IMR-90 (cell line): ENCODE results near the gene SMIM5. TPM values are rescaled to one million over a fixed set of nuclear protein-coding genes. Genes with fewer than 3 reads are reported as not detected.

ENCODE experiments used
- ATAC-seq: fragments of 200-7000 bp; cut with Tn5 transposase; 2 replicates; pipeline ENCODE4 v1.9.1; 2020; ENCODE audit warnings: low read depth, mild to moderate bottlenecking, moderate library complexity
- BruUV-seq: library from RNA; stranded (reverse); fragments of 400-500 nt; replicated peaks from 2 replicates; lab custom pipeline; 2021; lab: Mats Ljungman, UMichigan
- CTCF ChIA-PET: fragments of 300-600 bp; formaldehyde crosslinking; extraction: SDS; loops from one replicate; lab custom pipeline; 2021; ENCODE audit warnings: antibody characterized with exemption; lab: Yijun Ruan, JAX
- POLR2A ChIA-PET: fragments of 300-600 bp; sonication (Branson Sonifier 250); formaldehyde crosslinking; loops from one replicate; lab custom pipeline; 2022; ENCODE audit warnings: antibody characterized with exemption; ENCODE audit not compliant: unreplicated experiment; lab: Charles Lee
- DNase-seq: peaks from one replicate; pipeline ENCODE4 v3.0.0; 2013
- H2AFZ ChIP-seq: replicated peaks from 2 replicates; pipeline ENCODE3; 2013; ENCODE audit warnings: low read length, mild to moderate bottlenecking; ENCODE audit not compliant: poor library complexity
- H2AK5ac ChIP-seq: 2 replicates; pipeline ENCODE4 v1.6.1; 2013; ENCODE audit warnings: low read depth, low read length, inconsistent platforms
- H2AK9ac ChIP-seq: replicated peaks from 2 replicates; pipeline ENCODE3; 2013; ENCODE audit warnings: mild to moderate bottlenecking, low read depth, low read length, moderate library complexity; ENCODE audit not compliant: poor library complexity
- H2BK120ac ChIP-seq: 2 replicates; pipeline ENCODE4 v1.6.1; 2013; ENCODE audit warnings: low read depth, low read length, inconsistent platforms
- H2BK15ac ChIP-seq: 3 replicates; pipeline ENCODE4 v1.6.1; 2013; ENCODE audit warnings: low read depth, low read length, inconsistent platforms
- H2BK20ac ChIP-seq: 2 replicates; pipeline ENCODE4 v1.6.1; 2013; ENCODE audit warnings: low read depth, mild to moderate bottlenecking, inconsistent platforms, low read length, moderate library complexity
- H2BK5ac ChIP-seq: 2 replicates; pipeline ENCODE4 v1.6.1; 2013; ENCODE audit warnings: mild to moderate bottlenecking, low read depth, low read length, inconsistent platforms; ENCODE audit not compliant: poor library complexity, severe bottlenecking
- H3K14ac ChIP-seq: replicated peaks from 2 replicates; pipeline ENCODE4 v1.6.1; 2013; ENCODE audit warnings: low read depth, low read length, inconsistent platforms
- H3K18ac ChIP-seq: 2 replicates; pipeline ENCODE4 v1.6.1; 2013; ENCODE audit warnings: low read depth, low read length, control low read depth
- H3K23ac ChIP-seq: 2 replicates; pipeline ENCODE4 v1.6.1; 2013; ENCODE audit warnings: low read depth, low read length, inconsistent platforms
- H3K27ac ChIP-seq: 2 replicates; pipeline ENCODE4 v1.5.1; 2013; ENCODE audit warnings: mild to moderate bottlenecking, control low read depth, low read length; ENCODE audit not compliant: insufficient read depth
- H3K27me3 ChIP-seq: 2 replicates; pipeline ENCODE4 v1.6.1; 2013; ENCODE audit warnings: low read length; ENCODE audit not compliant: control insufficient read depth, insufficient read depth
- H3K36me3 ChIP-seq: 2 replicates; pipeline ENCODE4 v1.6.1; 2013; ENCODE audit warnings: low read length, mixed read lengths; ENCODE audit not compliant: control insufficient read depth, insufficient read depth
- H3K4ac ChIP-seq: 2 replicates; pipeline ENCODE4 v1.6.1; 2013; ENCODE audit warnings: low read depth, low read length, inconsistent platforms
- H3K4me1 ChIP-seq: 2 replicates; pipeline ENCODE4 v1.6.1; 2013; ENCODE audit warnings: low read length, mixed read lengths; ENCODE audit not compliant: control insufficient read depth, insufficient read depth
- H3K4me2 ChIP-seq: 2 replicates; pipeline ENCODE4 v1.6.1; 2013; ENCODE audit warnings: low read depth, mild to moderate bottlenecking, control low read depth, low read length, moderate library complexity
- H3K4me3 ChIP-seq: 2 replicates; pipeline ENCODE4 v1.5.1; 2013; ENCODE audit warnings: low read depth, mild to moderate bottlenecking, control low read depth, low read length, moderate library complexity; ENCODE audit not compliant: insufficient read depth
- H3K56ac ChIP-seq: 2 replicates; pipeline ENCODE4 v1.6.1; 2013; ENCODE audit warnings: low read length, inconsistent platforms; ENCODE audit not compliant: insufficient read depth; ENCODE audit errors: extremely low read depth
- H3K79me1 ChIP-seq, 2 experiments: 2 replicates each; pipeline ENCODE4 v1.6.1; 2013; ENCODE audit warnings: low read length in 2 of 2, inconsistent platforms in 1 of 2, low read depth in 1 of 2
- H3K9ac ChIP-seq: 2 replicates; pipeline ENCODE4 v1.6.1; 2013; ENCODE audit warnings: low read depth, low read length, control low read depth
- H3K9me1 ChIP-seq: 2 replicates; pipeline ENCODE4 v1.6.1; 2013; ENCODE audit warnings: low read length, inconsistent platforms; ENCODE audit not compliant: insufficient read depth
- H3K9me3 ChIP-seq: 2 replicates; pipeline ENCODE4 v1.6.1; 2013; ENCODE audit warnings: low read length; ENCODE audit not compliant: control insufficient read depth, insufficient read depth
- H4K20me1 ChIP-seq: 2 replicates; pipeline ENCODE4 v1.6.1; 2013; ENCODE audit warnings: low read length, inconsistent platforms; ENCODE audit not compliant: insufficient read depth
- H4K5ac ChIP-seq: 2 replicates; pipeline ENCODE4 v1.6.1; 2013; ENCODE audit warnings: mild to moderate bottlenecking, low read depth, low read length, control low read depth
- H4K8ac ChIP-seq, 2 experiments: 2 replicates each; pipeline ENCODE4 v1.6.1; 2013; ENCODE audit warnings: low read depth in 2 of 2, low read length in 2 of 2, control low read depth in 1 of 2, inconsistent platforms in 1 of 2
- H4K91ac ChIP-seq: 2 replicates; pipeline ENCODE4 v1.6.1; 2013; ENCODE audit warnings: low read depth, low read length, inconsistent platforms; ENCODE audit not compliant: insufficient read depth
- CEBPB ChIP-seq: IDR thresholded peaks from 2 replicates; pipeline ENCODE4 v1.6.1; 2012; ENCODE audit warnings: low read depth, low read length, improper control_type of control experiment
- MAFK ChIP-seq: IDR thresholded peaks from 2 replicates; pipeline ENCODE4 v1.6.1; 2012; ENCODE audit warnings: low read depth, low read length, improper control_type of control experiment
- MAZ ChIP-seq: IDR thresholded peaks from 2 replicates; pipeline ENCODE4 v1.6.1; 2012; ENCODE audit warnings: low read depth, mild to moderate bottlenecking, low read length, improper control_type of control experiment, moderate library complexity, borderline replicate concordance
- MXI1 ChIP-seq: IDR thresholded peaks from 2 replicates; pipeline ENCODE4 v1.6.1; 2012; ENCODE audit warnings: low read depth, mild to moderate bottlenecking, low read length, moderate library complexity, borderline replicate concordance
- NFE2L2 ChIP-seq: fragments of 150-350 bp; IDR thresholded peaks from 2 replicates; pipeline ENCODE4 v1.6.1; 2016; ENCODE audit warnings: low read depth, mild to moderate bottlenecking, low read length
- SMC3 ChIP-seq: fragments of 150-350 bp; IDR thresholded peaks from 2 replicates; pipeline ENCODE4 v1.6.1; 2016; ENCODE audit warnings: low read depth, mild to moderate bottlenecking, antibody characterized with exemption, low read length, moderate library complexity
- WGBS, 2 experiments: methylation state at CpG; one replicate each; pipeline versions ENCODE4 v1.1.5 to v1.1.7; 2013; ENCODE audit warnings: missing lambda C conversion rate in 2 of 2; ENCODE audit not compliant: insufficient read length in 1 of 2; ENCODE audit errors: extremely low coverage in 2 of 2; 5-methylcytosine and 5-hydroxymethylcytosine counted together
- dilution Hi-C: fragments of 300-500 bp; cut with HindIII; formaldehyde crosslinking; loops from one replicate; pipeline ENCODE4 v1.14.3; 2018; ENCODE audit warnings: low sequenced_read_pairs; ENCODE audit not compliant: unreplicated experiment
- in situ Hi-C: fragments of 300-500 bp; cut with MboI; formaldehyde crosslinking; loops from 3 replicates; pipeline ENCODE4 v1.14.3; 2019; ENCODE audit warnings: low sequenced_read_pairs, inconsistent platforms, mixed read lengths
- intact Hi-C: fragments of 100-400 bp; cut with micrococcal nuclease; formaldehyde crosslinking; loops from 2 replicates; pipeline ENCODE4 v1.10.0; 2022
- polyA plus RNA-seq, 3 experiments: library from polyadenylated mRNA; depleted of rRNA; stranded (reverse); fragments of >200 nt; gene quantifications; 2 replicates each; pipeline ENCODE4 v1.2.3, GENCODE V29; 2012; ENCODE audit warnings: low replicate concordance in 1 of 3
- total RNA-seq: library from RNA; depleted of rRNA; stranded (reverse); fragments of >200 nt; gene quantifications from 2 replicates; pipeline ENCODE4 v1.2.3, GENCODE V29; 2012
- TF ChIP-seq, protein P1 (sequence below): fragments of 150-350 bp; IDR thresholded peaks from 2 replicates; pipeline ENCODE4 v1.6.1; 2016; ENCODE audit warnings: low read depth, mild to moderate bottlenecking, low read length, moderate library complexity, borderline replicate concordance

Gene SMIM5
- total and polyA plus RNA-seq, 2 of the 4 experiments (the other 2 are of a cell fraction): not detected

DNA sequence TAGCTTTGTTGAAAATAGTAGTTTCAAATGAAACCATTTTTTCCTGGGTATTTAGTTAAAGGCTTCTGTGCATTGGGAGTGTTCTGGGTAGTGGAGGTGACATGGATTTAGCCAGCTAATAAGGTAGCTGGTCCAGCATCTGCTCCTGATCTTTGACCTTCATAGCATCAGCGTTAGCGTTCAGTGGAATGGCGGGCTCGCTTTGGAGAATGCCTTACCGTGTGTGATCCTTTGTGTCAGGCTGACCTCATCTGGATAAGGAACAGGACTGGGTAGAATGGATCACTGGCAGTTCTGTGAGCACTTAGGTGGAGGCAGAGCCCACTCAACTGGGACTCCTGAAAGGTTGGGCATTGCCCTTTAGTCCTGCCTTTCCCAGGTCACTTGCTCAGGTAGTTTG lies 37.6 kb downstream of the SMIM5 start:
- Histone ChIP-seq H3K27ac (no peak overlapping the region), H3K56ac (no peak overlapping the region), H3K4me2 (no peak overlapping the region), H2BK20ac (no peak overlapping the region), H4K8ac (no peak overlapping the region), H4K20me1 (peaks cover 17% of the 10 kb centered on the region; the same call in 1 of the 2 replicates), H3K14ac (no peak overlapping the region), H2AK5ac (no peak overlapping the region; the same call in 1 of the 2 replicates), H3K9me1 (0 out of 2 replicates have a peak, but pooled peaks cover 3% of the 10 kb centered on the region), H2BK120ac (no peak overlapping the region), H4K91ac (no peak overlapping the region), H4K5ac (no peak overlapping the region), H3K36me3 (peaks cover 27% of the 10 kb centered on the region), H3K9ac (no peak overlapping the region), H3K18ac (no peak overlapping the region), H2AFZ (no peak overlapping the region), H2BK15ac (no peak overlapping the region), H2AK9ac (no peak overlapping the region), H3K27me3 (no peaks in the 10 kb centered on the region), H3K4me1 (peaks cover 5% of the 10 kb centered on the region), H3K9me3 (no peaks in the 10 kb centered on the region), H3K79me1 (peaks cover 31 to 59% of the 10 kb centered on the region in 2 experiments), H2BK5ac (no peak overlapping the region), H3K23ac (no peak overlapping the region), H3K4ac (no peak overlapping the region), H3K4me3 (no peak overlapping the region)
- 100% methylated on average over 2 of the region's 5 CpGs; no CpG with 5 or more reads in 1 of the 2 experiments for WGBS, 2 experiments
- intact Hi-C loops (no loop called here), in situ Hi-C loops (loop anchor here (5.0 kb wide), 1 partner anchor 76 kb away; no protein-coding TSS in a partner anchor), dilution Hi-C loops (no loop called here)
- TF ChIP-seq MAFK: no peak
- TF ChIP-seq, protein P1, sequence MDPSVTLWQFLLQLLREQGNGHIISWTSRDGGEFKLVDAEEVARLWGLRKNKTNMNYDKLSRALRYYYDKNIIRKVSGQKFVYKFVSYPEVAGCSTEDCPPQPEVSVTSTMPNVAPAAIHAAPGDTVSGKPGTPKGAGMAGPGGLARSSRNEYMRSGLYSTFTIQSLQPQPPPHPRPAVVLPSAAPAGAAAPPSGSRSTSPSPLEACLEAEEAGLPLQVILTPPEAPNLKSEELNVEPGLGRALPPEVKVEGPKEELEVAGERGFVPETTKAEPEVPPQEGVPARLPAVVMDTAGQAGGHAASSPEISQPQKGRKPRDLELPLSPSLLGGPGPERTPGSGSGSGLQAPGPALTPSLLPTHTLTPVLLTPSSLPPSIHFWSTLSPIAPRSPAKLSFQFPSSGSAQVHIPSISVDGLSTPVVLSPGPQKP: no peak
- no peak for TF ChIP-seq CEBPB
- TF ChIP-seq NFE2L2: no peak
- TF ChIP-seq SMC3: no peak
- TF ChIP-seq MAZ: no peak
- TF ChIP-seq MXI1: no peak
- POLR2A ChIA-PET: no interaction called here
- DNase-seq (no peak), ATAC-seq (no peak)
- no TSS peak for BruUV-seq
- CTCF ChIA-PET: interaction anchor here (1.3 kb wide), 1 partner anchor 79 kb away, joined by 5 read pairs; no protein-coding TSS in a partner anchor
